Heart left ventricle (tissue), 13 donors: ENCODE data around the gene UGCG.

Experiments
- POLR2A ChIP-seq, 2 donors: fragments of 450-650 bp; IDR thresholded peaks; one replicate each; pipeline ENCODE4 v1.6.1; 2017; ENCODE audit warnings: antibody characterized with exemption in 2 of 2, mild to moderate bottlenecking in 2 of 2, moderate library complexity in 2 of 2
- TF ChIP-seq, protein P1 (sequence below), 12 donors: fragments of 200-600 bp; sonication (generic) in 4 of 12; IDR thresholded peaks; one replicate each; pipeline versions ENCODE4 v1.5.0 to v1.8.0; 2018 to 2022; ENCODE audit warnings: antibody characterized with exemption in 12 of 12, mild to moderate bottlenecking in 5 of 12
- donor health status: ischemic (EF 13 %, LVEDD 7.1; RV severe dilation, severe dysfunction).
- donor health status: DM: no; HTN: yes; CAD: no.
- donor health status: DM: no; HTN: no; CAD: no.
- donor health status: ischemic (EF 25% LVEDD 6.9; RV normal size, moderate dysfunction).
- donor health status: ischemic (EF 25% LVEDD 5.7; RV mildly dilated, moderate dysfunction).
- donor health status: ischemic (EF 35%, LVEDD 5.7; RV mildly dilated, moderate dysfunction).
- donor health status: nonischemic (EF 11% LVEDD 7.7; RV severe dilation, severe dysfunction).
- donor health status: DM: yes; HTN: yes; CAD: no.
- donor health status: PGD.
- donor health status: ischemic (EF 29% LVEDD 5.4; RV normal size, mild dysfunction).
- donor health status: nonischemic (EF 23%, LVEDD 6.1; RV moderate dilation, normal function).

DNA sequence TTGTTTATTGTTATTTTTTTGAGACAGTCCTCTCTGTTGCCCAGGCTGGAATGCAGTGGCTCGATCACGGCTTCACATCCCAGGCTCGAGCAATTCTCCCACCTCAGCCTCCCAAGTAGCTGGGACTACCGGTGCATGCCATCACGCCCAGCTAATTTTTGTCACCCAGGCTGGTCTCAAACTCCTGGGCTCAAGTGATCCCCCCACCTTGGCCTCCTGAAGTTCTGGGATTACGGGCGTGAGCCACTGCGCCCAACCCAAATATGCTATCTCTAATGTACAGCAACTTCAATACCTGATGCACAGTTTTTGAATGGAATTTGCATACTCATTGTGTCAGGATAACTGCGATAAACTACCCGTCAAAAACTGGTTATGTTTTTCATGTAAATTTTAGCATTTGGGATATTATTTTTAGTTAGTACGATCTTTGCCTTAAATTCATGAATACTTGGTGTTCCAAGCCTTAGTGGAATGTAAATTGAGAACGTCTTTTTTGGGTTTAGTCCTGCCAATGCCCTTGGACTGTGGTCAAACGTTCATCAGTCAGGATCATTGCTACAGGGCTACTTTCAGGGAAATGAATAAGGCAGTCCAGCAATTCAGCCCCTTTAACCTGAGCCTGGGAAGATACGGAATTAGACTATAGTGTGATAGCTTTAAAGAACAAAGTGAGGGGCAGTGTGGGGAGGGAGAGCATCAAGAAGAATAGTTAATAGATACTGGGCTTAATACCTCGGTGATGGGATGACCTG, 4.4 kb downstream of the UGCG start:
- TF ChIP-seq, protein P1, sequence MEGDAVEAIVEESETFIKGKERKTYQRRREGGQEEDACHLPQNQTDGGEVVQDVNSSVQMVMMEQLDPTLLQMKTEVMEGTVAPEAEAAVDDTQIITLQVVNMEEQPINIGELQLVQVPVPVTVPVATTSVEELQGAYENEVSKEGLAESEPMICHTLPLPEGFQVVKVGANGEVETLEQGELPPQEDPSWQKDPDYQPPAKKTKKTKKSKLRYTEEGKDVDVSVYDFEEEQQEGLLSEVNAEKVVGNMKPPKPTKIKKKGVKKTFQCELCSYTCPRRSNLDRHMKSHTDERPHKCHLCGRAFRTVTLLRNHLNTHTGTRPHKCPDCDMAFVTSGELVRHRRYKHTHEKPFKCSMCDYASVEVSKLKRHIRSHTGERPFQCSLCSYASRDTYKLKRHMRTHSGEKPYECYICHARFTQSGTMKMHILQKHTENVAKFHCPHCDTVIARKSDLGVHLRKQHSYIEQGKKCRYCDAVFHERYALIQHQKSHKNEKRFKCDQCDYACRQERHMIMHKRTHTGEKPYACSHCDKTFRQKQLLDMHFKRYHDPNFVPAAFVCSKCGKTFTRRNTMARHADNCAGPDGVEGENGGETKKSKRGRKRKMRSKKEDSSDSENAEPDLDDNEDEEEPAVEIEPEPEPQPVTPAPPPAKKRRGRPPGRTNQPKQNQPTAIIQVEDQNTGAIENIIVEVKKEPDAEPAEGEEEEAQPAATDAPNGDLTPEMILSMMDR (IDR thresholded peaks at IDR 0.05) = no peak
- no peak for TF ChIP-seq POLR2A (IDR thresholded peaks at IDR 0.05)
